Uterus (tissue), 2 donors: ENCODE results near the gene TIGD6.

Source experiments
- CTCF ChIP-seq, 4 experiments: fragments of 200-600 bp in 2 of 4; fragments of 450-650 bp in 2 of 4; sonication (generic) in 2 of 4; IDR thresholded peaks; one replicate each; pipeline ENCODE4 v1.5.1; 2016 to 2019; ENCODE audit warnings: antibody characterized with exemption in 4 of 4, mild to moderate bottlenecking in 2 of 4, moderate library complexity in 1 of 4
- POLR2A ChIP-seq, 2 donors: fragments of 450-650 bp; IDR thresholded peaks; one replicate each; pipeline ENCODE4 v1.6.1; 2016; ENCODE audit warnings: antibody characterized with exemption in 2 of 2, mild to moderate bottlenecking in 1 of 2, moderate library complexity in 1 of 2

DNA sequence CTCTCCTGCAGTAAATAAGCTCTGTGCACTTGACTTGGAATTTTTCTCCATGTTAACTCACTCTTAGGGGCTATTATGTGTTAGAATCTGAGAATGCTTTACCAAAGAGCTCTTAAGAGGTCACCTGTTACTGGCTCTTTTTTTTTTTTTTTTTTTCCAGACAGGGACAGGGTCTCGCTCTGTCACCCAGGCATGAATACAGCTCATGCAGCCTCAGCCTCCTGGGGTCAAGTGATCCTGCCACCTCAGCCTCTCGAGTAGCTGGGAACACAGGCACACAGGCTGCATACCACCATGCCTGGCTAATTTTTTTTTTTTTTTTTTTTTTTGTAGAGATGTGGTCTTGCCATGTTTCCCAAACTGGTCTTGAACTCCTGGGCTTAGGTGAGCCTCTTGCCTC, 22.2 kb upstream of the TIGD6 start:
- TF ChIP-seq POLR2A (IDR thresholded peaks at IDR 0.05) = no peak
- no peak for TF ChIP-seq CTCF (IDR thresholded peaks at IDR 0.05)
